PC-9 (cell line): ENCODE data around the gene NPW. TPM values are rescaled to one million over a fixed set of nuclear protein-coding genes. Genes with fewer than 3 reads are reported as not detected.

ENCODE experiments used
- BruUV-seq: library from RNA; stranded (reverse); fragments of 400-500 nt; replicated peaks from 2 replicates; lab custom pipeline; 2021; lab: Mats Ljungman, UMichigan
- CTCF ChIA-PET: fragments of 300-600 bp; sonication (Branson Sonifier 250); formaldehyde crosslinking; loops from one replicate; lab custom pipeline; 2022; ENCODE audit warnings: antibody characterized with exemption; lab: Charles Lee
- POLR2A ChIA-PET: fragments of 300-600 bp; sonication (Branson Sonifier 250); formaldehyde crosslinking; loops from one replicate; lab custom pipeline; 2022; ENCODE audit warnings: antibody characterized with exemption; ENCODE audit not compliant: unreplicated experiment; lab: Charles Lee
- DNase-seq, 2 experiments: peaks; one replicate each; pipeline versions ENCODE4 v3.0.0 to v3.0.0-alpha.2; 2015 to 2022; ENCODE audit warnings: mixed read lengths in 1 of 2
- H2AFZ ChIP-seq: fragments of 200-600 bp; sonication (generic); 2 replicates; pipeline ENCODE4 v1.8.1; 2017; ENCODE audit warnings: antibody characterized with exemption
- H3F3A ChIP-seq: fragments of 200-600 bp; sonication (generic); 2 replicates; pipeline ENCODE4 v1.8.1; 2017; ENCODE audit warnings: antibody characterized with exemption, mild to moderate bottlenecking, low read depth; ENCODE audit not compliant: insufficient read depth
- H3K27ac ChIP-seq: fragments of 200-600 bp; sonication (generic); 2 replicates; pipeline ENCODE4 v1.6.1; 2016; ENCODE audit warnings: mixed run types
- H3K27me3 ChIP-seq: fragments of 200-600 bp; sonication (generic); 2 replicates; pipeline ENCODE4 v1.6.1; 2016; ENCODE audit warnings: low read depth, mixed run types; ENCODE audit not compliant: insufficient read depth
- H3K36me3 ChIP-seq: fragments of 200-600 bp; sonication (generic); 2 replicates; pipeline ENCODE4 v1.6.1; 2016; ENCODE audit warnings: low read depth, mixed run types
- H3K4me1 ChIP-seq: fragments of 200-600 bp; sonication (generic); replicated peaks from 2 replicates; pipeline ENCODE4 v1.6.1; 2016; ENCODE audit warnings: mixed run types; ENCODE audit not compliant: insufficient read depth
- H3K4me2 ChIP-seq: fragments of 200-600 bp; sonication (generic); 2 replicates; pipeline ENCODE4 v1.6.1; 2017; ENCODE audit warnings: mixed run types
- H3K4me3 ChIP-seq: fragments of 200-600 bp; sonication (generic); 2 replicates; pipeline ENCODE4 v1.6.1; 2016; ENCODE audit warnings: mixed run types
- H3K79me2 ChIP-seq: fragments of 200-600 bp; sonication (generic); 2 replicates; pipeline ENCODE4 v1.6.1; 2017; ENCODE audit warnings: low read depth, mixed run types
- H3K9me2 ChIP-seq: fragments of 200-600 bp; sonication (generic); 2 replicates; pipeline ENCODE4 v1.8.1; 2017; ENCODE audit warnings: mild to moderate bottlenecking; ENCODE audit not compliant: insufficient read depth
- H3K9me3 ChIP-seq: fragments of 200-600 bp; sonication (generic); 2 replicates; pipeline ENCODE4 v1.8.1; 2016; ENCODE audit warnings: low read depth; ENCODE audit not compliant: insufficient read depth
- H4K20me1 ChIP-seq: fragments of 200-600 bp; sonication (generic); 2 replicates; pipeline ENCODE4 v1.8.1; 2017; ENCODE audit not compliant: insufficient read depth
- EZH2 ChIP-seq: fragments of 200-600 bp; sonication (generic); IDR thresholded peaks from 2 replicates; pipeline ENCODE4 v1.8.0; 2017; ENCODE audit warnings: antibody characterized with exemption, low read depth
- intact Hi-C: fragments of 100-400 bp; cut with micrococcal nuclease; formaldehyde crosslinking; loops from one replicate; pipeline ENCODE4 v1.10.0; 2022; ENCODE audit not compliant: unreplicated experiment
- total RNA-seq: library from RNA; stranded (reverse); gene quantifications from 2 replicates; pipeline ENCODE4 v1.2.3, GENCODE V29; 2021
- TF ChIP-seq, protein P1 (sequence below): fragments of 200-600 bp; sonication (generic); conservative IDR thresholded peaks from 2 replicates; pipeline ENCODE4 v1.6.1; 2017; ENCODE audit warnings: mixed run types, antibody characterized with exemption, mild to moderate bottlenecking, moderate library complexity

The NPW gene
- total RNA-seq, 1 experiment from 2014 or later = 4.0 TPM

GRCh38 chr16:1998360-1998835 lies 21.2 kb upstream of the NPW start:
- DNase-seq = no peak
- TF ChIP-seq, protein P1, sequence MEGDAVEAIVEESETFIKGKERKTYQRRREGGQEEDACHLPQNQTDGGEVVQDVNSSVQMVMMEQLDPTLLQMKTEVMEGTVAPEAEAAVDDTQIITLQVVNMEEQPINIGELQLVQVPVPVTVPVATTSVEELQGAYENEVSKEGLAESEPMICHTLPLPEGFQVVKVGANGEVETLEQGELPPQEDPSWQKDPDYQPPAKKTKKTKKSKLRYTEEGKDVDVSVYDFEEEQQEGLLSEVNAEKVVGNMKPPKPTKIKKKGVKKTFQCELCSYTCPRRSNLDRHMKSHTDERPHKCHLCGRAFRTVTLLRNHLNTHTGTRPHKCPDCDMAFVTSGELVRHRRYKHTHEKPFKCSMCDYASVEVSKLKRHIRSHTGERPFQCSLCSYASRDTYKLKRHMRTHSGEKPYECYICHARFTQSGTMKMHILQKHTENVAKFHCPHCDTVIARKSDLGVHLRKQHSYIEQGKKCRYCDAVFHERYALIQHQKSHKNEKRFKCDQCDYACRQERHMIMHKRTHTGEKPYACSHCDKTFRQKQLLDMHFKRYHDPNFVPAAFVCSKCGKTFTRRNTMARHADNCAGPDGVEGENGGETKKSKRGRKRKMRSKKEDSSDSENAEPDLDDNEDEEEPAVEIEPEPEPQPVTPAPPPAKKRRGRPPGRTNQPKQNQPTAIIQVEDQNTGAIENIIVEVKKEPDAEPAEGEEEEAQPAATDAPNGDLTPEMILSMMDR = no peak
- no peak for TF ChIP-seq EZH2
- H3K4me3 ChIP-seq = no peak overlapping the region
- no peaks in the 10 kb centered on the region for H3K27me3 ChIP-seq
- no peaks in the 10 kb centered on the region for H3K9me2 ChIP-seq
- no TSS peak for BruUV-seq
- intact Hi-C loops = no loop called here
- 0 out of 2 replicates have a peak, but pooled peaks cover 2% of the 10 kb centered on the region for H3K79me2 ChIP-seq
- ChIA-PET POLR2A (no interaction called here), CTCF (no interaction called here)
- H3K9me3 ChIP-seq = no peaks in the 10 kb centered on the region
- 0 out of 2 replicates have a peak, but pooled peaks cover 3% of the 10 kb centered on the region for H3K36me3 ChIP-seq
- peaks cover 31% of the 10 kb centered on the region for H3F3A ChIP-seq
- no peak overlapping the region for H3K4me2 ChIP-seq
- no peak overlapping the region for H3K27ac ChIP-seq
- H4K20me1 ChIP-seq = peaks cover 6% of the 10 kb centered on the region; the same call in 1 of the 2 replicates
- no peak overlapping the region for H2AFZ ChIP-seq
- peaks cover 16% of the 10 kb centered on the region for H3K4me1 ChIP-seq

- peaks cover 14% of the 10 kb centered on the region for H4K20me1 ChIP-seq
- no peak for DNase-seq
- H3K79me2 ChIP-seq = peaks cover 9% of the 10 kb centered on the region; the same call in 1 of the 2 replicates
- H3K4me2 ChIP-seq = no peak overlapping the region
- ChIA-PET CTCF (no interaction called here), POLR2A (no interaction called here)
- H3K9me2 ChIP-seq = no peaks in the 10 kb centered on the region
- no peaks in the 10 kb centered on the region for H3K27me3 ChIP-seq
- H3K9me3 ChIP-seq = no peaks in the 10 kb centered on the region
- intact Hi-C loops = no loop called here
- no peak overlapping the region for H3K4me3 ChIP-seq
- BruUV-seq = no TSS peak
- peaks cover 24% of the 10 kb centered on the region for H3F3A ChIP-seq
- TF ChIP-seq, protein P1 = no peak
- TF ChIP-seq EZH2 = no peak
- H3K27ac ChIP-seq = no peak overlapping the region
- 0 out of 2 replicates have a peak, but pooled peaks cover 5% of the 10 kb centered on the region for H3K36me3 ChIP-seq
- H3K4me1 ChIP-seq = peaks cover 8% of the 10 kb centered on the region
- no peak overlapping the region for H2AFZ ChIP-seq
Measured at GRCh38 chr16:1998852-1999801, 20.5 kb upstream of the NPW start.

- Histone ChIP-seq H3F3A (peaks cover 18% of the 10 kb centered on the region), H2AFZ (no peak overlapping the region), H3K9me2 (no peaks in the 10 kb centered on the region), H3K4me2 (no peak overlapping the region), H3K79me2 (peaks cover 18% of the 10 kb centered on the region; the same call in 1 of the 2 replicates), H4K20me1 (peaks cover 21% of the 10 kb centered on the region), H3K27me3 (no peaks in the 10 kb centered on the region), H3K27ac (no peak overlapping the region), H3K36me3 (0 out of 2 replicates have a peak, but pooled peaks cover 5% of the 10 kb centered on the region), H3K9me3 (no peaks in the 10 kb centered on the region), H3K4me3 (no peak overlapping the region), H3K4me1 (peaks cover 6% of the 10 kb centered on the region; the same call in 1 of the 2 replicates)
- no peak for DNase-seq
- CTCF ChIA-PET = no interaction called here
- no TSS peak for BruUV-seq
- TF ChIP-seq, protein P1 = no peak
- no peak for TF ChIP-seq EZH2
- POLR2A ChIA-PET = no interaction called here
- intact Hi-C loops = loop anchor here (10.0 kb wide), 1 partner anchor 255 kb away; the partner anchor contains the start of gene ECI1
Measured at GRCh38 chr16:1999866-2000514, 19.6 kb upstream of the NPW start.
